ENCODE measurements around the gene ANO9. TPM values are rescaled to one million over a fixed set of nuclear protein-coding genes. Genes with fewer than 3 reads are reported as not detected.

The ANO9 gene
- total RNA-seq, 1 experiment from 2014 or later, result 16.6 TPM

DNA sequence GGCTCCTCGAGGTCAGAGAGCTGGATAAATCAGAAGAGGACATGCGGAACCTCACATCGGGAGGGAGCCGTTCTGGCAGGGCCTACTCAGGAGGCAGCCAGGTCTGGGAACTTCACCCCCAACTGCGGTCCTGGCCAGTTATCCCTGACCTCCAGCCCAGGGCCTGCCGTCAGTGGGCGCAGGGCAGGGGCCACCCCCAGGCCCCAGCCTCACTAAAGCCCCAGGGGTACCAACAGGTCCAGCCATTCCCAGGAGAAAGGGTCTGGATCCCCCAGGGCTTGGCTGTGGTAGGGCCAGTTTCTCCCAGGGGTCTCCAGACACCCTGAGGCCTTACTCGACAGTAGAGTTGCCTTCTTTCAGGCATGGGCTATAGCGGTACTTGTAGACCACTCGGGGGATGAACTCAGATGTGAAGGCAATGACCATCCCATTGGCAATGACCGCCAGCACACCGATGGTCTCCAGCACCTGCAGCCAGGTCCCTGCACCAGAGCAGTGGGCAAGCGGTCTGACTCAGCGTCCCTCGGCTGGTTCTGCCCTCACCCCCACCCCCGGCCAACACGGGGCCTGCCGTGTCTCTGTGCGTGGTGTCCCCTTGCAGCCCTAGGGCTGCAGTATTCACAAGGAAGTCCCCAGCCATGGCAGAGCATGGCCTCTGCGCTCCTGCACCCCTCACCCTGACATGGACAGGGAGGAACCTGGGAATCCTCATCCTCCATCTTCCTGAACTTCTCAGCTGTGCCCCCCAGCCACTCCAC lies 22.4 kb downstream of the ANO9 start:
- no peak for TF ChIP-seq EZH2 (IDR thresholded peaks at IDR 0.05; ENCODE audit: low read length, unreplicated experiment)
- TF ChIP-seq, protein P1, sequence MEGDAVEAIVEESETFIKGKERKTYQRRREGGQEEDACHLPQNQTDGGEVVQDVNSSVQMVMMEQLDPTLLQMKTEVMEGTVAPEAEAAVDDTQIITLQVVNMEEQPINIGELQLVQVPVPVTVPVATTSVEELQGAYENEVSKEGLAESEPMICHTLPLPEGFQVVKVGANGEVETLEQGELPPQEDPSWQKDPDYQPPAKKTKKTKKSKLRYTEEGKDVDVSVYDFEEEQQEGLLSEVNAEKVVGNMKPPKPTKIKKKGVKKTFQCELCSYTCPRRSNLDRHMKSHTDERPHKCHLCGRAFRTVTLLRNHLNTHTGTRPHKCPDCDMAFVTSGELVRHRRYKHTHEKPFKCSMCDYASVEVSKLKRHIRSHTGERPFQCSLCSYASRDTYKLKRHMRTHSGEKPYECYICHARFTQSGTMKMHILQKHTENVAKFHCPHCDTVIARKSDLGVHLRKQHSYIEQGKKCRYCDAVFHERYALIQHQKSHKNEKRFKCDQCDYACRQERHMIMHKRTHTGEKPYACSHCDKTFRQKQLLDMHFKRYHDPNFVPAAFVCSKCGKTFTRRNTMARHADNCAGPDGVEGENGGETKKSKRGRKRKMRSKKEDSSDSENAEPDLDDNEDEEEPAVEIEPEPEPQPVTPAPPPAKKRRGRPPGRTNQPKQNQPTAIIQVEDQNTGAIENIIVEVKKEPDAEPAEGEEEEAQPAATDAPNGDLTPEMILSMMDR (conservative IDR thresholded peaks at IDR 0.05; ENCODE audit: low read depth, low read length), result no peak
- TF ChIP-seq EZH2phosphoT487 (IDR thresholded peaks at IDR 0.05; ENCODE audit: borderline replicate concordance, low read length), result no peak
- no peak for DNase-seq
- no TSS peak for BruUV-seq (replicated peaks)

DNA sequence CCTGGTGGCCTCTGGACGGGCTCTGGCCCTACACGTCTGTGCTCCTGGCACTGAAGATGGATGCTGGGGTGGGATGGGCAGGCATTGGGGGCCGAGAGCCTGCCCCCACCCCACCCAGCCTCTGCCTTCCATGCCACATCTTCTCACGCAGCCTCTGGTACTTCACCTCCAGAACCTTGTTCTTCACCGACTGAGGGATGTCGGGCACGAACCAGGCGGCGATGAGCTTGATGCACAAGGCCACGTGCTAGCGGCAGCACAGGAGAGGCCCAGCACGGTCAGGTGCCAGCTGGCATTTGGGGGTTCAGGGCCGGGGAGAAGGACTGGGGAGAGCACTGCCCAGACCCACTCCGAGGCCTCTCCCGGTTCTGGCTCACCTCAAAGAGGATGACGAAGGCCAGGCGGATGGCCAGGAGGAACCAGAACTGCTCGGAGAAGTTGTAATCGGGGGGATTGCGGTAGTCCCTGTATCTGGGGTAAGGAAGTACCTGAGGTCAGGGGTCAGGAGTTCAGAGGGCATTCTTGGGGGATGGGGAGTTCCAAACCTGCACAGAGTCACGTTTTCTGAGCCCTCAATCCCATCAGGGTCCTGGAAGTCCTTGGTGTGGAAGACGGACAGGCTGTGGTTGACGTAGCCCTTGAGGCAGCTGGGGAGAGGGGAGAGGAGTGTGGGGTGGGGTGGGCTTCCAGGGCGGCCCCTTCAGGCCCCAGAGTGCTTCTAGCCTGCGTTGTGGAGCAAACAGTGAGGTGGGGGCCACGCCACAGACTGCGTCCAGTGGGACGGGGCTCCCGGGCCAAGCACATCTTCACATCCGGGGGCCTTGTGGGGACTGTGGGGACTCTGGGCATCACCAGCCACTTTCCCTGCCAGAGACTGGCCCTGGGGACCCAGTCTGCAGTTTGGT lies 23.2 kb downstream of the ANO9 start:
- ChIA-PET CTCF (no interaction called here), POLR2A (ENCODE audit: unreplicated experiment) (interaction anchor here (0.6 kb wide), 1 partner anchor 423 kb away, joined by 3 read pairs; no protein-coding TSS in a partner anchor)

More for the DNA sequence above, 22.4 kb downstream of the ANO9 start:
- ChIA-PET POLR2A (ENCODE audit: unreplicated experiment) (interaction anchor here (0.6 kb wide), 1 partner anchor 422 kb away, joined by 3 read pairs; no protein-coding TSS in a partner anchor), CTCF (no interaction called here)
- Histone ChIP-seq H3K9me2 (replicated peaks; ENCODE audit: low read length) (no peaks in the 10 kb centered on the region), H3K79me2 (ENCODE audit: low read length) (peaks cover 19% of the 10 kb centered on the region), H3K36me3 (ENCODE audit: low read depth, low read length) (no peaks in the 10 kb centered on the region), H3K4me1 (ENCODE audit: insufficient read depth, low read length) (peaks cover 25% of the 10 kb centered on the region), H2AFZ (ENCODE audit: low read length) (no peak overlapping the region), H3K4me2 (ENCODE audit: low read length) (no peak overlapping the region), H3K9ac (ENCODE audit: low read length) (no peak overlapping the region), H3K4me3 (ENCODE audit: low read length) (no peak overlapping the region), H3K27me3 (ENCODE audit: low read length) (no peaks in the 10 kb centered on the region), H3F3A (ENCODE audit: low read length, unreplicated experiment) (no peaks in the 10 kb centered on the region), H3K9me3 (ENCODE audit: low read length) (no peaks in the 10 kb centered on the region), H4K20me1 (ENCODE audit: low read length) (no peaks in the 10 kb centered on the region), H3K27ac (ENCODE audit: low read length) (no peak overlapping the region)
- no peak for ATAC-seq
- intact Hi-C loops (cut with micrococcal nuclease), result no loop called here

More for the DNA sequence above, 23.2 kb downstream of the ANO9 start:
- TF ChIP-seq EZH2phosphoT487 (IDR thresholded peaks at IDR 0.05; ENCODE audit: borderline replicate concordance, low read length), result no peak
- no peak for TF ChIP-seq EZH2 (IDR thresholded peaks at IDR 0.05; ENCODE audit: low read length, unreplicated experiment)
- TF ChIP-seq, protein P1 (conservative IDR thresholded peaks at IDR 0.05; ENCODE audit: low read depth, low read length), result no peak
- H3K27me3 ChIP-seq (ENCODE audit: low read length), result no peaks in the 10 kb centered on the region
- no peak overlapping the region for H2AFZ ChIP-seq (ENCODE audit: low read length)
- no peaks in the 10 kb centered on the region for H4K20me1 ChIP-seq (ENCODE audit: low read length)
- H3K9me2 ChIP-seq (replicated peaks; ENCODE audit: low read length), result no peaks in the 10 kb centered on the region
- DNase-seq (no peak), ATAC-seq (no peak)
- H3K79me2 ChIP-seq (ENCODE audit: low read length), result peaks cover 22% of the 10 kb centered on the region
- no peaks in the 10 kb centered on the region for H3F3A ChIP-seq (ENCODE audit: low read length, unreplicated experiment)
- no TSS peak for BruUV-seq (replicated peaks)
- peaks cover 27% of the 10 kb centered on the region for H3K4me1 ChIP-seq (ENCODE audit: insufficient read depth, low read length)
- no peaks in the 10 kb centered on the region for H3K36me3 ChIP-seq (ENCODE audit: low read depth, low read length)
- H3K4me2 ChIP-seq (ENCODE audit: low read length), result no peak overlapping the region
- no peak overlapping the region for H3K9ac ChIP-seq (ENCODE audit: low read length)
- H3K4me3 ChIP-seq (ENCODE audit: low read length), result no peak overlapping the region
- no peaks in the 10 kb centered on the region for H3K9me3 ChIP-seq (ENCODE audit: low read length)
- intact Hi-C loops (cut with micrococcal nuclease), result no loop called here
- H3K27ac ChIP-seq (ENCODE audit: low read length), result no peak overlapping the region
